GM21619 (cell line): Measurements from ENCODE around the gene SLC1A1.
"Not testable (repeated sequence)": the region's sequence is repeated elsewhere in the genome, so short reads cannot be mapped to it uniquely, and the experiment has no call there.

Experiments
- ATAC-seq: cut with Tn5 transposase; IDR thresholded peaks from one replicate; pipeline ENCODE4 v1.9.1; 2021; ENCODE audit not compliant: unreplicated experiment

Gene SLC1A1

DNA sequence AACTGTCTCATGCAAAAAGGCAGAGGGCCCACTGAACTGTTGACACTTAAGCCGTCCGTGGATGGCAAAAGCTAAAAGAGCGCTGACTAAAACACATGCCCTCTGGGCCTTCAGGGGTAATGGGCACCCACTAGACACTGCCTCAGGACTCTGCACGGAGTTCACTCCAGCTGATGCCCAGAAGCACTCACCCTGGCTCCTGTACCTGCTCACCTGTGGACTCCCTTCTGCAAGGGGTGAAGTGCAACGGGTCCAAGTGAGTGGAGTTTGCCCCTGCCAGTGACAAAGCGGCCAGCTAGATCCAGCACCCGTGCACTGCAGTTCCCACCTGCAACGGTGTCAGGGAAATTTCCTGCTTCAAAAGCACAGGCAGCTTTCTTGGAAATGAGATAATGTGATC lies 50.2 kb downstream of the SLC1A1 start:
- ATAC-seq, result no peak

DNA sequence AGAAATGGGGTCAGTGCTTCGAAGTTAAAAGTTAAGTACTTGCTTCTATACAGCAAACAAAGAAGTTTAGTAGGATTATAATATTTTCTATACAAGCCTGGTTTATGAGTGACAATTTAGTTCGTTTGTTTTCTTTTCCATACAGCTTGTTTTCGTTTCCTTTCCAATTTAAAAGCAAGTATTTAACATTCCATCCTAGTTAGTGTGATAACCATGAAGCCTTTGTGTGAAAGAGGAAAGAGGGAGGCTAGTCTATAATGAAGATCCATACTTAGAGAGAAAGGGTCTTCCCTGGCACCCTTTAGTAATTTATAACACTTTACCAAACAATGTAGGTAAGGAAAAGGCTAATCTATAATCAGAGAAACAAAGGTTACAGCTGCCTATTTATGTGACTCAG lies 51.0 kb downstream of the SLC1A1 start:
- no peak for ATAC-seq

DNA sequence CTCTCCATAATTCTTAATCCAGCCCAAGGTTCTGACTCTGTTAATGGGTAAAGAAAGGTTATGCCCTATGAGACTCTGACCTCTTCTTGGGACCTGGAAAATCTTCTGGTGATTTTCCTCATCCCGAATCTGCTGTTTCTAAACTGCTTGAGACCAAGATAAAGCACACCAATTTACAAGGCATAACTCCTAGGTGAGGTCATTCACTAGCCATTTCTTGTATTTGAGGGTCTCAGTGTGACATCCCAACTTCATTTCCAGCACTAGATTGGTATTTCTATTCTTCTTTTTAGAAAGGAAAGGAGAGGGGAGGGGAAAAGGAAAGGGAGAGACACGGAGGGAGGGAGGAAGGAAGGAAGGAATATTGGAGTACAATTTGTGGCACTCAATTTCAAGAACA lies 51.6 kb downstream of the SLC1A1 start:
- no peak for ATAC-seq

DNA sequence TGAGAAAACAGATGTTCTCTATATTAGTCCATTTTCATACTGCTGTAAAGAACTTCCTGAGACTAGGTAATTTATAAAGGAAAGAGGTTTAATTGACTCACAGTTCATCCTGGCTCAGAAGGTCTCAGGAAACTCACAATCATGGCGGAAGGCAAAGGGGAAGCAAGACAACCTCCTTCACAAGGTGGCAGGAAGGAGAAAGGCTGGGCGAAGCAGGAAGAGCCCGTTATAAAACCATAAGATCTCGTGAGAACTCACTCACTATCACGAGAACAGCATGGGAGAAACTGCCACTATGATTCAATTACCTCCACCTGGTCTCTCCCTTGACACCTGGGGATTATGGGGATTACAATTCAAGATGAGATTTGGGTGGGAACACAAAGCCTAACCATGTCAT lies 54.4 kb downstream of the SLC1A1 start:
- not testable (repeated sequence) for ATAC-seq

DNA sequence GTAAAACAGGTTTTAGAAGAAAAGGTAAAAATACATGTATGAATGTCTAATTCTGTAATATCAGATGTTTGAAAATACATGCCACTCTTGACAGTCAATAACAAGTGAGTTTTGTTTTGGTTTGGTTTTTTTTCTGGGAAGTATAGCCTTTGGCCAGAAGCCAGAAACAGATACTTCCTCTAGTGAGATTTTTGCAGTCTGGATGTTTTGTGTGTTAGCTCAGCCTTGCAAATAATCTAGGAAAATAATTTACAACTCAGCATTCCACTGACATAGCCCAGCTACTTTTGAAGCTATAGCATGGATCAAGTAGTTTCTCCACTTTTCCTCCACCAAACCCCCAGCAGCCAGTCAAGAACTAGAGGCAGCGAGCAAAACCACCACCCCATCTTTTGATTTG lies 56.7 kb downstream of the SLC1A1 start:
- no peak for ATAC-seq

DNA sequence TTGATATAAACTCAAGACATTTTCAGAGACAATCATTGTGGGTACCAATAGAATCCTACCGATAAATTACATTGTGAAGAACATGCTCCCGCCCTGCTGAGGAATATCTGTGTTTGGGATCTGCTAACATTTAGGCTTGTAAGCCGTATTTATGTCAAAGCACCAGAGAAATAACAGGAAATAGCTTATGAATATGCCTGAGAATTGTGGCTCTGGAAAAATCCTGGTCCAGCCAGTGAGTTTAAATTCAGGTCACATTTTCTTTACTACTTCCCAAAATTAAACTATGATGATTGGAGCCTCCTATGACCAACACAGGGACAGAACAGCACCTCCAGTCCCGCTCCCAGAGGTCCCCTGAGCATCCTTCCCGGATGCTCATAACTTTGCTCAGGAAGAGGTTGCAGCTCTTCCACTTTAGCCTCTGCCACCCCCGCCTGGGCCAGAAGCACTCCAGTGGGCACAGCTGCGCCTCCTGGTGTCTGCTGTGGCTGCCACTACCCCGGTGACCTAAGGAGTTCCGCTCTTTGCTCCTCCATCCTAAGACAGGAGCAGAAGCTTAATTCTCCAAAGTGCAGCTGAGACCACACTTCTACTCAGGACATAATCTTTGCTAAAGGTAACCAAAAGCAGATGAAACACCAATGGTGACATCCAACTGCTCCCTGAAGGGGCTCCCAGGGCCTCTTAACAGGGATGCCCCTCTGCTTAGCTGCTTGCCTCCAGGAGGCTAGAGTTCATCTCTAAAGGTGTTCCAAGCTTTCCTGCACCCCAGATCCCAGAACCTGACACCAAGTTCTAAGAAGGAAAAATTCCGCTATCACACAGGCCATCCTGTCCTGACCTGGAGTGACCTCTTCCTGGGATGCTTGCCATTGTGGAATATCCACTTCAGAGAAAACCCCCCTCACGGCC lies 58.8 kb downstream of the SLC1A1 start:
- no peak for ATAC-seq

DNA sequence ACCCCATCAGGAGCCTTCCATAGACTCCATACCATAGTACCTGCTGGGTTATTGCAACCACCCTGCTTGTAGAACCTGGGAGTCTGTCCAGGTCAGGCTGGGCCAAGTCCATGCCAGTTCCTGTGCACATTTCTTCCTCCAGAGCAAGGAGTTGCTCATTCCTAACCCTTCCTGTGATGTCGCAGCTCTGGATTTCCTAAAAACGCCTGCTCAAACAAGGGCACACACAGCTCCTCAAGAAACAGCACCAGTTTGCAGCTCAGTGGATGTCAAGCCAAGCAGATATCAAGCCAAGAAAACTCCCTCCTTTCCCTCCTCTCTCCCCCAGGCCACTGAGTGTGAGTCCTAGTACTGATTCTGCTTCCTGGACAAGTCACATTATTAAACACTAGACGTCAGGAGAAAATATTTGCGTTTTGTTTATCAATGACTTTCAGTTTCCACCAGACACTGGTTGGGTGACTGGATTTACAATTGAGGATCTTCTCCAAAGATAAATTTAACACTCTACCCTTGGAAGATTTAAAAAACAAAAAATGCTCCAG lies 59.6 kb downstream of the SLC1A1 start:
- no peak for ATAC-seq

DNA sequence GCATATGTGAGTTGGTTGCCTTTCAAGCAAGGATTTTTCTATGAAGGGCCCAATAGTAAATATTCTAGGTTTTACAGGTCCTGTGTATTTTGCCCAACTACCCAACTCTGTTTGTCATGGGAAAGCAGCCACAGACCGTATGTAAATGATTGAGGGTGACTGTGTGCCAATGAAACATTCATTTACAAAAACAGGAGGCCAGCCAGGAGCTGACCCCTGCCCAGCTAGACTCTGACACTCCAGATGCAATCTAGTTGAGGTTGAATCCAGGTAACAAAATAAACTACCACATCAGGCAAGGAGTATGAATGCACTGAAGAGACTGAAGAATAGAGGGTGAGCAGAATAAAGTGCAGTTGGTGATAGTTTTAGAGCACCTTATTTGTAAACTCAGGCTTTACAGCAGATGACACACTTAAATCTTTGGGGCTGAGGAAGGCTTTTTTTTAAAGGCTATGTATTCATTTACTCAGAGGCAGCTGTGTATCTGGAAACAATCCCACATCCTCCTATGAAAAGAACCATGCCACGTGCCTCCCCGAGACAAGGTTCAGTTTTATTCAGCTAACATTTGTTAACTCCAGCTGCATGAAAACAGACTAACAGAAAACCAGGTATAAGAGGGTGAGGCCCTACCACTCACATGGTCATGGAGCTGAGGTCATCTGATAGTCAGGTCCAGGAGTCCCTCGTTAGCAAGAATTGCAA lies 60.7 kb downstream of the SLC1A1 start:
- ATAC-seq, result no peak

DNA sequence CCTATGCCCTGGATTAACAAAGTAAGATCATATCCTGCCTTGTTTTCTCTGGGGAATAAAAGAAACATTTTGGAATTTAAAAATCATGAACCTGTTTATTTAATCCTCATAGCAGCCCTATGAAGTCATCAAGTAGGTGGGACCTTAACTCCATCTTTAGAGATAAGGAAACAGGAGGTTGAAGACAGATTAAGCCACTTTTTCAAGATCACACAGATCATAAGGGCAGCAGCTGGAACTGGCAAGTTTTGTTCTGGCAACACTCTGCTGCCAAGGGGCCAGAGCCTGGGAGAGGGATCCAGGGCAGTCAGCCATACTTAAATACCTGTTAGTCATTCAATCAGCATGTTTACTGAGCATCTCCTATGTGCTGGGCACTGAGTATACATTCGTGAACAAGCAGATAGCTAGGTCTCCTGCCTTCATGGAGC lies 63.7 kb downstream of the SLC1A1 start:
- ATAC-seq, result no peak

DNA sequence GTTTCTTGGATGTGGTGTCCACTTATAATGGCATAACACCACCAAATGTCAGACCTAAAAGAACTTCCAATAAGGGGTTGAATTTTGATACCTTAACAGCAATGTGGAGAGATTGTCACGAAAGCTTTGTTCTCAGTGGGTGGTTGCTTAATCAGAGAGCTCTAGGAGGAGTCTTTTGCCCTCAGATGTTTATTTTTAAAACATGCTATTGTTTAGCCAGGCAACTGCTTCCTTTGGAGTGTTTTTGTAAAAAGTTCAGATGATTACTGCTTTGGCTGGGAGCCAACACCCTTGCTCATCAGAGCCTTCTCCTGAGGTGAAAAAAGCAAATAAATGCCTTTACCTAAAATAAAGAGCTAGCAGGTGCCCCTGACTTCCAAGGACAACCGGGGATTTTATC lies 65.0 kb downstream of the SLC1A1 start:
- ATAC-seq, result no peak

DNA sequence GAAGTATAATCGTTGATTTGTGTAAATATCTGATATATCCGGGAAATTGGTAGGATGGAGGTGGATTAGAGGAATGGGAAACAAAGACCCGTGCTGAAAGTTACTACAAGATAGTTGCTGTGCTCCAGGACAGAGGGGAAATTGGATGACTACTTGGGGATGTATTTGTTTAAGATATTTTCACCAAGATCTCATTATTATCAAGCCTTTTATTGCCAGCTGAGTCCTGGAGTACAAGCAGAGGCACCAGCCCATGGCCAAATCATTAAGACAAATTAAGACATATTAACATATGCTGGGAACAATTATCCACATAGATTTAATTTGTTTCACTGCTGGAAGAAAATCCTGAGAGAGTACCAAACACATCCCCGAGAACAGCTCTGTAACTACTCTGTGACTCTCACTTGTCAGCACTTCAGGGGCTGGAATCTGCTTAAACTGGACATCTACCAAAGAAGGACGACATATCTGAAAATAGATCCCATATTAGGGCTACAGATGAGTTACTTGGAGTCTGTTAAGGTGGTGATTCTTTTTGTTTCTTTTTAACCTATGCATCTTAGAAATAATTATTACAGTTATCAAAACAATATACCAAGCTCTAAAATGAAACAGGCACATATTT lies 68.2 kb downstream of the SLC1A1 start:
- ATAC-seq, result no peak

DNA sequence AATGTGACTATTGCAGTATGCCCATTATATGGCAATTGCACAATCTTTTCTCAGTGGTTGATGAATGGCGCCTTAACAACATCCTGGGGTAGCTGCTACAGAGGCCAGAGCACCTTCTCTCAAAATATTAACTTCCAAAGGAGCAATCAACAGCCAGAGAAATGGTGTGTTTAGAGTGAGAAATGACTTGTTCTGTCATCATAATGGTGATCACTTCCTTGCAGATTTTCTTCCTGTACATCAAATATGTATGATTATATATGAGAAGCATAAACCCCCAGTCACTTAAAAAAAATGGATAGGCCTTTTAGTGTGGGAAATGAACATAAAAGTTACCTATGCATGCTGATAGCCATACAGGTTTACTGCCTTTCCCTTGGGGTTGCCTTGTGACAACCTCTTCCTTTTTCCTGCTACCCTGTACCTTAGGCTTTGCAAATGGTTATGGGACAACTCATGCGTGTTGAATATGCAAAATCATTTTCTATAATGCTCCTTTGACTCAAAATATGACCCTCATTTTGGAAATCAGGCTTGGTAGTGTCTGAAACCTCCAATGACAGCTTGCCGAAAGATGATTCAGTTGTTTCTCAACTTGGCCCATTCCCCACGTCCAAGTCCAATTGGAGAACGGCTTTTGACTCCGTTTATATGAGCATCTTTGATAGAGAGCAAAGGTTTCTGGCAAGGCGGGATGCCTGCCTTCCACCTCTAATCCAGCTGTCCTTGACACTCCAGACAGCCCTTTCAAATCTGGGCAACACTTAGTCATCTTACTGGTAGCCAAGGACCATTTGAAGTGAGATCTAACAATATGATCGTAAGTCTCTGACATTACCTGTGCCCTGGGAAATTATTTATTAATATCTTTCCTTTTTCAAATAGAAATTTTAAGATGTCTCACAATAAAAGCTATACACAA lies 69.3 kb downstream of the SLC1A1 start:
- ATAC-seq, result peak; percentile 86

DNA sequence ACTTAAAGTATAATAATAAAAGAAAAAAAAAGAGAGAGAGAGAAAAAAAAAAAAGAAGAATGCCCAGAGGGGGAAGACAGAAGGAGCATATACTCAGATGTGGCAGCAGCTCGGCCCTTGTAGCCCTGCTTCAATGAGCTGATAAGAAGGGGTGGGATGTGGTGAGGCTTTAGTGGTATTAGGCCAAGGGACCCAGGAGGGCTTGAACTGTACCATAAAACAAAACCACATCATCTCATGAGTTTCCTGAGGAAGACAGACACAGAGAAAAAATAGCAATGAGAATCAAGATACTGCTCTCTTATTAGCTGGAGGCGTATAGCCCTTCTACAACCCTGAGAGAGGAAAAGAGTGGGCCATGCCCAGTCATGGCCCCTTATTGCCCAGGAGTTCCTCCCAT lies 72.8 kb downstream of the SLC1A1 start:
- no peak for ATAC-seq

DNA sequence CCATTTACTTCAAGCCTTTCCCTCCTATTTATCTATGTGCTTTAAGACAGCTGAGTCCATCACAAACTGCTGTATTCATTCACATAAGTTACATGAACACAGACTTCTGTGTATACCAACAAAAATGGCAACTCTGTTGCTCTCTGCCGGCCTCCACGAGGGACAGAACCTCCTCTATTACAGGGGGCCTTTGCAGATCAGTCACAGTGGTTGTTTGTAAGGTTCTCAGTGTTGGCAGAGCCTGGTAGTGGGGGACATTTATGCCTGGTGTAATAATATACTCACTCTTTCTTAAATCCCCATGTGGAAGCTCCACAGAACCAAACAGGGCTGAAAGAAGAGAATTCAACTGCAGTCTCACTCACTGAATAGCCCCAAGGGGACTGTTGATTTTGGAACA lies 76.5 kb downstream of the SLC1A1 start:
- no peak for ATAC-seq

DNA sequence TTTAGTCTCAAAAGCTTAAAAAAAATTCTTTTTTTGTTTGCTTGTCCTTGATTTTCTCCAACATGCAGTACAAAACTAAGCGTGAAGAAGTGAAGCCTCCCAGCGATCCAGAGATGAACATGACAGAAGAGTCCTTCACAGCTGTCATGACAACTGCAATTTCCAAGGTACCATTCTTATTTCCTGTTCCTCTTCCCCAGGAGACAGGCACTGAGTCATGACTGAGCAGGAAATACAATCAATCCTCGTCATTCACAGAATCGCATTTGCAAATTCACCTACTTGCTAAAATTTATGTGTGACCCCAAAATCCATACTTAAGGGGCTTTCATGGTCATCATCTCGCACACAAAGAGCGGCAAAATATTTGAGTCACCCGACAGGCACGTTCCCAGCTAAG lies 77.3 kb downstream of the SLC1A1 start:
- ATAC-seq, result no peak

DNA sequence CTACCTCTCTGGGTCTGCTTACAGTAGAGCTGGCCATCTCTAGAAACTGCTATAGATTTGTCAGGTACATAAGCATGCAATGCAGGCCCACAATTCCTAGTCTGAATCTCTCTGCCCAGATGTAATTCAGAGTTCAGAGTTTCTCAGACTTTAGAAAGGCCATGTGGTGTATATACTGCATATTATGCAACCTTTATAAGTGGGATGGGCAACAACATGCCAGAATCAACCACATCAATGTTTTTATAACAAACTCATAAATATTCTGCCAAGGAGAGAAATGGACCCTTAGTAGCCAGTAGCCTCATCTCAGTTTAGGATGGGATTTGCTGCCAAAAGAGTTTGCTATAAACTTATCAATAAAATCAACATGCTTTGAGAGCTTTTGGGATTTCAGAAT lies 78.8 kb downstream of the SLC1A1 start:
- no peak for ATAC-seq

DNA sequence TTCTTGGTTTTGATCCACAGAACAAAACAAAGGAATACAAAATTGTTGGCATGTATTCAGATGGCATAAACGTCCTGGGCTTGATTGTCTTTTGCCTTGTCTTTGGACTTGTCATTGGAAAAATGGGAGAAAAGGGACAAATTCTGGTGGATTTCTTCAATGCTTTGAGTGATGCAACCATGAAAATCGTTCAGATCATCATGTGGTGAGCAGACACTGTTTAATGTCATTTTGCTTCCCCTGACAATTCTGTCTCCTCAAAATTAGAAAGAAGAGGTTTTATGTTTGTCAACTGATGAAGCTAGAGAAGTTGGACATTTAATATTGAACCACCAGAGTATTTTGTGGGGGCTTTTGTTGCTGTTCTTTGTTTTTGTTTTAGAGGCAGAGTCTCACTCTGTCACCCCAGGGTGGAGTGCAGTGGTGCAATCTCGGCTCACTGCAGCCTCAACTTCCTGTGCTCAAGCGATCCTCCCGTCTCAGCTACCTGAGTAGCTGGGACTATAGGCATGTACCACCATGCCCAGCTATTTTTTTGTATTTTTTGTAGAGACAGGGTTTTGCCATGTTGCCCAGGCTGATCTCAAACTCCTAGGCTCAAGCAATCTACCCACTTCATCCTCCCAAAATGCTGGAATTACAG lies 82.0 kb downstream of the SLC1A1 start:
- ATAC-seq, result no peak

DNA sequence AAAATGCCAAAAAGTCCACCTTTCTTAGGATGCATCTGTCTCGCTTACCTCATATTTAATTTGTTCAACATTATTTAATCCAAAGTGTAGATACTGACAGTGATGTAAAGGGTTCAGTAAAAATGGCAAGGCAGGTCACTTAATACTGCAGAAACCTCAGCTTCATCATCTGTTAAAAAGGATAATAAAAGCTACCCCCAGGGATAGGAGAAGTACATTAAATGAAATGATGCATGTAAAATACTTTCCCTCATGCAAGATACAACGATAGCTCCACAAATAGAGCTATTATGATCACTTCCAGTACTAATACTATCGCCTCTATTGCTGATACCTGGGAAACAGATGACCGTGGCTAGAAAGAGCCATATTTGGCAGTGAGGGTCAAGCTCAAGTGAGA lies 82.9 kb downstream of the SLC1A1 start:
- ATAC-seq, result no peak

DNA sequence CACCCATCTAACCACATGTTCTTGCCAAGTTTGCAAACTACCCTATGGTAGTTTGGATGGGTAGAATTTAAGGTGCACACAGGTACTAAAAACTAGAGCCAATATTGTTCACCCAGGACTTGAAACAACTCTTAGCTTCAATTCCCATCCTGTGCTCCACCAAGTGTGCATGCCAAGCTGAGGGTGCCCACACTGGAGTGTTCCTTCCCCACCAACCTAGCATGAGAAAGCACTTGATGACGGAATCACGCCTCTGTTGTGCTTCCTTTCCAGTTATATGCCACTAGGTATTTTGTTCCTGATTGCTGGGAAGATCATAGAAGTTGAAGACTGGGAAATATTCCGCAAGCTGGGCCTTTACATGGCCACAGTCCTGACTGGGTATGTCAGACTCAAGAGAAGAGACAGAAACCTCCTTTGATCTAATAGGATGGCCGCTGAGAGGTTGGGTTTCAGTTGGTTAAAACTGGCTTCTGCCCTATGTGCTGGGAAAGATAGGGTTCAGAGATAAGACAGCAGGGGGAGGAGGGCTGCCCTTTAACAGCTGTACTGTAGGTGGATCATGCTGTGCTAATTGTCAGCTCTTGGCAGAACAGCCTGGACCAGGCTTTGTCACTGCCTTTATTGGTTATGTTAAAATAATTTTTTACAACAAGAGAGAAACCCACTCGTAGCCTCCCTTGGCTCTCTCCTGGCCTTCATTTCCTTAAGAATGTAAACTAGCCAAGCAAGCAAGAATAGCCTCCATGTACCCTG lies 83.5 kb downstream of the SLC1A1 start:
- ATAC-seq, result no peak
